ENCODE data around the gene ASPA. TPM values are rescaled to one million over a fixed set of nuclear protein-coding genes. Genes with fewer than 3 reads are reported as not detected.

ASPA gene
- total and polyA plus RNA-seq, 7 donors: 0.68 to 4.8 (median 2.9) TPM

DNA sequence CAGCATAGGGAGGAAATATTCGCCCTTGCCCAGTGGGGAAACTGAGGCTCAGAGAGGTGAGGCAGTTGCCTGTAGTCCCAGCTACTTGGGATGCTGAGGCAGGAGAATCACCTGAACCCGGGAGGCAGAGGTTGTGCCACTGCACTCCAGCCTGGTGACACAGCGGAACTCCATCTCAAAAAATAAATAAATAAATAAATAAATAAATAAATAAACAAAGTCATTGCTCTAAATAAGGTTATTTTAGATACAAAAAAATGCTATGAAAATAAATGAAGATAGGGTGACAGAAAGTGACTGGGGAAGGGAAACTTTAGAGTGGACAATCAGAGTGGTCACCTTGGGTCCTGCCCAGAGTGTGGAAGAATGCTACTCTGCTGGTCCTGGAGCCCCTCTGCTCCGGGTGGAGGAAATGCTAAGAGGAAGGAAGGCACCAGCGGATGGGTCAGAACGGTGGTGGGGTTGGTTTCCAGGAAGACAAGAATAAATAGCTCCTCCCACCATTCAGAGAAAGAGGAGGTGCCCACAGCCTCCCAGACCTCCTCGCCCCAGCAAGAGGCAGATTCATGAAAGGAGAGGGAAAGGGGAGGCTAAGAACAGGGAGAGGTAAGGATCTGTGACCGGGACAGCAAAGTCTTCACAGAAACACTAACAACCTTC, 64.2 kb downstream of the ASPA start:
- Histone ChIP-seq H3K4me3 (no peak overlapping the region), H3K36me3 (ENCODE audit: insufficient read depth in 1 of 2, low read depth in 1 of 2) (no peaks in the 10 kb centered on the region), H3K9me3 (no peaks in the 10 kb centered on the region), H3K27me3 (ENCODE audit: insufficient read depth in 3 of 3, low read length in 2 of 3) (no peaks in the 10 kb centered on the region), H3K27ac (no peak overlapping the region), H3K4me1 (no peaks in the 10 kb centered on the region)
- no peak for ATAC-seq
- intact Hi-C loops (cut with DNase I): no loop called here
- WGBS, 3 donors: 73 to 79% (median 78%) methylated on average over 8 of the region's 8 CpGs
- no peak for DNase-seq
- TF ChIP-seq CTCF (IDR thresholded peaks at IDR 0.05): no peak

- H3K36me3 ChIP-seq (ENCODE audit: insufficient read depth in 1 of 2, low read depth in 1 of 2): no peaks in the 10 kb centered on the region
- no peak for TF ChIP-seq CTCF (IDR thresholded peaks at IDR 0.05)
- H3K27me3 ChIP-seq (ENCODE audit: insufficient read depth in 3 of 3, low read length in 2 of 3): no peaks in the 10 kb centered on the region
- ATAC-seq (no peak), DNase-seq (no peak)
- H3K27ac ChIP-seq: no peak overlapping the region
- WGBS, 3 donors: 76 to 81% (median 79%) methylated on average over 16 of the region's 16 CpGs
- H3K9me3 ChIP-seq: no peaks in the 10 kb centered on the region
- H3K4me1 ChIP-seq: no peaks in the 10 kb centered on the region
- intact Hi-C loops (cut with DNase I): no loop called here
- H3K4me3 ChIP-seq: no peak overlapping the region
These were observed 66.8 kb downstream of the ASPA start for GRCh38 chr17:3542410-3543088.

- TF ChIP-seq CTCF (IDR thresholded peaks at IDR 0.05): no peak
- H3K9me3 ChIP-seq: no peaks in the 10 kb centered on the region
- H3K27ac ChIP-seq: no peak overlapping the region
- no peak overlapping the region for H3K4me3 ChIP-seq
- H3K4me1 ChIP-seq: no peaks in the 10 kb centered on the region
- no peaks in the 10 kb centered on the region for H3K36me3 ChIP-seq (ENCODE audit: insufficient read depth in 1 of 2, low read depth in 1 of 2)
- 53 to 72% (median 65%) methylated on average over 10 of the region's 10 CpGs for WGBS, 3 donors
- intact Hi-C loops (cut with DNase I): no loop called here
- no peaks in the 10 kb centered on the region for H3K27me3 ChIP-seq (ENCODE audit: insufficient read depth in 3 of 3, low read length in 2 of 3)
- DNase-seq (no peak), ATAC-seq (no peak)
These were observed 67.7 kb downstream of the ASPA start for GRCh38 chr17:3543453-3543852.

GRCh38 chr17:3544365-3544764, 68.6 kb downstream of the ASPA start:
- intact Hi-C loops (cut with DNase I): no loop called here
- Histone ChIP-seq H3K4me1 (no peaks in the 10 kb centered on the region), H3K27ac (no peak overlapping the region), H3K9me3 (no peaks in the 10 kb centered on the region), H3K36me3 (ENCODE audit: insufficient read depth in 1 of 2, low read depth in 1 of 2) (no peaks in the 10 kb centered on the region), H3K27me3 (ENCODE audit: insufficient read depth in 3 of 3, low read length in 2 of 3) (no peaks in the 10 kb centered on the region), H3K4me3 (no peak overlapping the region)
- 76 to 89% (median 82%) methylated on average over 5 of the region's 5 CpGs for WGBS, 3 donors
- no peak for DNase-seq
- ATAC-seq: no peak
- TF ChIP-seq CTCF (IDR thresholded peaks at IDR 0.05): no peak
